ENCODE data around the gene PRXL2B. TPM values are rescaled to one million over a fixed set of nuclear protein-coding genes. Genes with fewer than 3 reads are reported as not detected.

The PRXL2B gene
- total RNA-seq, 1 donor from 2014 or later: 43.5 TPM

GRCh38 chr1:2589431-2590232 is 3.1 kb downstream of the PRXL2B start:
- no peak for DNase-seq
- Mint-ChIP-seq H3K4me3 (peak overlapping the region; percentile 15), H3K9me3 (no peaks in the 10 kb centered on the region), H3K27ac (no peak overlapping the region), H3K36me3 (ENCODE audit: low read depth) (peaks cover 11% of the 10 kb centered on the region), H3K4me1 (peaks cover 10% of the 10 kb centered on the region), H3K27me3 (no peaks in the 10 kb centered on the region)
- intact Hi-C loops (cut with micrococcal nuclease): loop anchor here (5.0 to 10.0 kb wide), 3 partner anchors 177 to 672 kb away; partner anchors contain the start of genes CALML6, PEX10 and TMEM52

GRCh38 chr1:2590233-2591141 is 3.9 kb downstream of the PRXL2B start:
- H3K9me3 Mint-ChIP-seq: no peaks in the 10 kb centered on the region
- peaks cover 2% of the 10 kb centered on the region for H3K4me1 Mint-ChIP-seq
- intact Hi-C loops (cut with micrococcal nuclease): no loop called here
- H3K27me3 Mint-ChIP-seq: no peaks in the 10 kb centered on the region
- DNase-seq: no peak
- peaks cover 9% of the 10 kb centered on the region for H3K36me3 Mint-ChIP-seq (ENCODE audit: low read depth)
- H3K27ac Mint-ChIP-seq: no peak overlapping the region
- H3K4me3 Mint-ChIP-seq: no peak overlapping the region

- intact Hi-C loops (cut with micrococcal nuclease): no loop called here
- Mint-ChIP-seq H3K4me1 (peaks cover 2% of the 10 kb centered on the region), H3K27ac (no peak overlapping the region), H3K36me3 (ENCODE audit: low read depth) (peaks cover 9% of the 10 kb centered on the region), H3K27me3 (no peaks in the 10 kb centered on the region), H3K4me3 (no peak overlapping the region), H3K9me3 (no peaks in the 10 kb centered on the region)
- no peak for DNase-seq
Measured at GRCh38 chr1:2591233-2591580, 4.6 kb downstream of the PRXL2B start.

- Mint-ChIP-seq H3K4me3 (no peak overlapping the region), H3K4me1 (peaks cover 2% of the 10 kb centered on the region), H3K36me3 (ENCODE audit: low read depth) (peaks cover 9% of the 10 kb centered on the region), H3K27me3 (no peaks in the 10 kb centered on the region), H3K27ac (no peak overlapping the region), H3K9me3 (no peaks in the 10 kb centered on the region)
- intact Hi-C loops (cut with micrococcal nuclease): no loop called here
- no peak for DNase-seq
Measured at GRCh38 chr1:2591581-2592261, 5.1 kb downstream of the PRXL2B start.

GRCh38 chr1:2592672-2593071 is 6.1 kb downstream of the PRXL2B start:
- Mint-ChIP-seq H3K4me1 (peaks cover 2% of the 10 kb centered on the region), H3K27me3 (no peaks in the 10 kb centered on the region), H3K9me3 (no peaks in the 10 kb centered on the region), H3K36me3 (ENCODE audit: low read depth) (peaks cover 7% of the 10 kb centered on the region), H3K4me3 (peak overlapping the region; percentile 40), H3K27ac (peak overlapping the region; percentile 62)
- DNase-seq: no peak
- intact Hi-C loops (cut with micrococcal nuclease): no loop called here

- DNase-seq: no peak
- Mint-ChIP-seq H3K4me1 (peaks cover 2% of the 10 kb centered on the region), H3K36me3 (ENCODE audit: low read depth) (peaks cover 7% of the 10 kb centered on the region), H3K27me3 (no peaks in the 10 kb centered on the region), H3K4me3 (no peak overlapping the region), H3K27ac (no peak overlapping the region), H3K9me3 (no peaks in the 10 kb centered on the region)
- intact Hi-C loops (cut with micrococcal nuclease): no loop called here
Measured at GRCh38 chr1:2593251-2593878, 6.8 kb downstream of the PRXL2B start.

GRCh38 chr1:2594001-2594640 is 7.5 kb downstream of the PRXL2B start:
- intact Hi-C loops (cut with micrococcal nuclease): no loop called here
- no peak overlapping the region for H3K4me3 Mint-ChIP-seq
- H3K27ac Mint-ChIP-seq: no peak overlapping the region
- H3K9me3 Mint-ChIP-seq: no peaks in the 10 kb centered on the region
- peaks cover 3% of the 10 kb centered on the region for H3K27me3 Mint-ChIP-seq
- DNase-seq: no peak
- peaks cover 7% of the 10 kb centered on the region for H3K36me3 Mint-ChIP-seq (ENCODE audit: low read depth)
- H3K4me1 Mint-ChIP-seq: peaks cover 2% of the 10 kb centered on the region

GRCh38 chr1:2594641-2595131 is 8.1 kb downstream of the PRXL2B start:
- no peaks in the 10 kb centered on the region for H3K9me3 Mint-ChIP-seq
- no peak overlapping the region for H3K4me3 Mint-ChIP-seq
- intact Hi-C loops (cut with micrococcal nuclease): no loop called here
- peaks cover 3% of the 10 kb centered on the region for H3K27me3 Mint-ChIP-seq
- peaks cover 2% of the 10 kb centered on the region for H3K4me1 Mint-ChIP-seq
- peaks cover 3% of the 10 kb centered on the region for H3K36me3 Mint-ChIP-seq (ENCODE audit: low read depth)
- DNase-seq: no peak
- H3K27ac Mint-ChIP-seq: no peak overlapping the region

GRCh38 chr1:2595261-2595811 is 8.8 kb downstream of the PRXL2B start:
- Mint-ChIP-seq H3K4me3 (no peak overlapping the region), H3K27ac (no peak overlapping the region), H3K4me1 (peaks cover 2% of the 10 kb centered on the region), H3K36me3 (ENCODE audit: low read depth) (no peaks in the 10 kb centered on the region), H3K9me3 (no peaks in the 10 kb centered on the region), H3K27me3 (peaks cover 3% of the 10 kb centered on the region)
- intact Hi-C loops (cut with micrococcal nuclease): no loop called here
- DNase-seq: no peak

- peaks cover 2% of the 10 kb centered on the region for H3K4me1 Mint-ChIP-seq
- H3K27ac Mint-ChIP-seq: no peak overlapping the region
- peaks cover 5% of the 10 kb centered on the region for H3K27me3 Mint-ChIP-seq
- H3K4me3 Mint-ChIP-seq: no peak overlapping the region
- H3K9me3 Mint-ChIP-seq: no peaks in the 10 kb centered on the region
- no peaks in the 10 kb centered on the region for H3K36me3 Mint-ChIP-seq (ENCODE audit: low read depth)
- intact Hi-C loops (cut with micrococcal nuclease): no loop called here
- DNase-seq: no peak
Measured at GRCh38 chr1:2595812-2596529, 9.4 kb downstream of the PRXL2B start.

- Mint-ChIP-seq H3K9me3 (no peaks in the 10 kb centered on the region), H3K27me3 (peaks cover 5% of the 10 kb centered on the region), H3K4me3 (no peak overlapping the region), H3K4me1 (peaks cover 2% of the 10 kb centered on the region), H3K36me3 (ENCODE audit: low read depth) (no peaks in the 10 kb centered on the region), H3K27ac (no peak overlapping the region)
- no peak for DNase-seq
- intact Hi-C loops (cut with micrococcal nuclease): no loop called here
Measured at GRCh38 chr1:2596530-2597333, 10.2 kb downstream of the PRXL2B start.

Data from activated CD4-positive, alpha-beta T cell treated with anti-CD3 and anti-CD28 coated beads, Interleukin-2, amount 10 ng/mL, durations not matched to agents 24 days and 14 days (primary cell).